Neuron (in vitro differentiated cells): Measurements from ENCODE around the gene SYT11.

Source experiments
- H2AFZ ChIP-seq: one replicate; pipeline ENCODE4 v1.6.1; 2013; ENCODE audit warnings: low read depth, mild to moderate bottlenecking, inconsistent platforms, low read length, moderate library complexity
- H3K27me3 ChIP-seq: one replicate; pipeline ENCODE4 v1.6.1; 2013; ENCODE audit warnings: low read length; ENCODE audit not compliant: insufficient read depth
- H3K36me3 ChIP-seq: one replicate; pipeline ENCODE4 v1.6.1; 2013; ENCODE audit warnings: low read length; ENCODE audit not compliant: insufficient read depth
- H3K4me1 ChIP-seq: one replicate; pipeline ENCODE4 v1.6.1; 2013; ENCODE audit warnings: low read length; ENCODE audit not compliant: insufficient read depth
- H3K4me3 ChIP-seq: 2 replicates; pipeline ENCODE4 v1.5.1; 2013; ENCODE audit warnings: mild to moderate bottlenecking, low read length, moderate library complexity
- H3K9me3 ChIP-seq: one replicate; pipeline ENCODE4 v1.6.1; 2013; ENCODE audit warnings: low read length

Gene SYT11

GRCh38 chr1:155847823-155848529, 11.4 kb upstream of the SYT11 start:
- peaks cover 67% of the 10 kb centered on the region for H3K36me3 ChIP-seq
- no peak overlapping the region for H3K4me3 ChIP-seq
- H3K9me3 ChIP-seq = peaks cover 5% of the 10 kb centered on the region
- H2AFZ ChIP-seq = no peak overlapping the region
- H3K27me3 ChIP-seq = no peaks in the 10 kb centered on the region
- no peaks in the 10 kb centered on the region for H3K4me1 ChIP-seq

GRCh38 chr1:155850345-155850744, 9.0 kb upstream of the SYT11 start:
- no peaks in the 10 kb centered on the region for H3K27me3 ChIP-seq
- H2AFZ ChIP-seq = no peak overlapping the region
- no peaks in the 10 kb centered on the region for H3K4me1 ChIP-seq
- peaks cover 5% of the 10 kb centered on the region for H3K9me3 ChIP-seq
- H3K4me3 ChIP-seq = no peak overlapping the region
- peaks cover 67% of the 10 kb centered on the region for H3K36me3 ChIP-seq

GRCh38 chr1:155856257-155856974, 3.0 kb upstream of the SYT11 start:
- H3K27me3 ChIP-seq = no peaks in the 10 kb centered on the region
- H3K4me3 ChIP-seq = peak overlapping the region; percentile 90
- H3K9me3 ChIP-seq = no peaks in the 10 kb centered on the region
- no peak overlapping the region for H2AFZ ChIP-seq
- H3K4me1 ChIP-seq = peaks cover 18% of the 10 kb centered on the region
- H3K36me3 ChIP-seq = peaks cover 35% of the 10 kb centered on the region

- peaks cover 33% of the 10 kb centered on the region for H3K36me3 ChIP-seq
- H3K27me3 ChIP-seq = no peaks in the 10 kb centered on the region
- no peaks in the 10 kb centered on the region for H3K9me3 ChIP-seq
- H3K4me3 ChIP-seq = peak within 1 kb of the TSS; percentile 90
- no peak within 1 kb of the TSS for H2AFZ ChIP-seq
- H3K4me1 ChIP-seq = peaks cover 24% of the 10 kb centered on the region
These were observed 2.1 kb upstream of the SYT11 start, which contains the start of gene GON4L for GRCh38 chr1:155856975-155857930. GON4L (minus strand) TSS chr1:155857214; CDS start chr1:155853780, 3,434 bp downstream.

GRCh38 chr1:155858800-155859233, 550 bp upstream of the SYT11 start:
- Histone ChIP-seq H3K27me3 (no peaks in the 10 kb centered on the region), H3K4me3 (peak overlapping the region; percentile 75), H3K4me1 (peaks cover 25% of the 10 kb centered on the region), H3K36me3 (peaks cover 26% of the 10 kb centered on the region), H2AFZ (peak overlapping the region; percentile 62), H3K9me3 (no peaks in the 10 kb centered on the region)

DNA sequence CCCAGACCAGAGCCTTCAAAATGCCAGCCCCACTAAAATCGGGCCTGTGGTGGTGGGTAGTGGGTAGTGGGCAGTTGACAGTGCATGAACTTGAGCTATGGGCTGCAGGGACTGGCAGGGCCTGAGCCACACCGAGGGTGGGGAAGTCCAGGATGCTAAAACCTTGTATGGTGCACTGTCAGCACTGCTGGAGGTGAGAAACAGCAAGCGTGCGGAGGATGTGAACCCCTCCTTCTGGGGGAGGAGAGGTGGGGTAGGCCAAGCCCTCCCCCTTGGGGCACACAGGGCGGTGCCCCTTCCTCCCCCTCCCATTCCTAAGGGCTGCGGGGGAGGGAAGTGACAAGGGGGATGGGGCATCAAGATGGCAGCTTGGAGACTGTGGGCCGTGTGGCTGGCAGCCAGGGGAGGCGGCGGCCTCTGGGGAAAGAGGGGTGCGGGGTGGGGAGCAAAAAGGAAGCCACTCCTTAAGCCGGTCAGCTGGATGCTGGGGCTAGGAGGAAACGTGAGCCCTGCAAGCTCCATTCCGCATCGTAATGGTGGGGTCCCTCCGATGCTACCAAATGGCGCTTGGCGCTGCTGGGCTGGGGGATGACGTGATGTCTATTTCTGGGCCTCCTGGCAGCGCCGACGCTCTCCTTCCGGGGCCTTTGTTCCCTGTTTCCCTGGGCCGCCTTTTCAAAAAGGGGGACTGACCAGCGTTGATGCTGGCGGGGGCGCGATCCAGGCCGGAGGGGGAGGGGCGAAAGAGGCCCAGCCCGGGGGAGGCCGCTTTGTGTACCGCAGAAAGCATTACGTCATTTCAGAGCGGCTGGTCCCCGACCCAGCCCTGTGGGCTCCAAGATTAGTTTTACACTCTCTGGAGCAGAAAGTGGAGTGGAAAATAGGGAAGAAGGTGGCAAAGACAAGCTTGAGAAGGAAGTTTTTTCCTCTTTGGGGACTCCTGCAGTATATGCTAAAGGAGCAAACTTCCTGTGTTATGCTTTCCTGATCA, 809 bp downstream of the SYT11 start:
- peaks cover 19% of the 10 kb centered on the region for H3K36me3 ChIP-seq
- peak overlapping the region; percentile 75 for H3K4me3 ChIP-seq
- H3K9me3 ChIP-seq = no peaks in the 10 kb centered on the region
- H2AFZ ChIP-seq = no peak overlapping the region
- H3K4me1 ChIP-seq = peaks cover 25% of the 10 kb centered on the region
- H3K27me3 ChIP-seq = no peaks in the 10 kb centered on the region

DNA sequence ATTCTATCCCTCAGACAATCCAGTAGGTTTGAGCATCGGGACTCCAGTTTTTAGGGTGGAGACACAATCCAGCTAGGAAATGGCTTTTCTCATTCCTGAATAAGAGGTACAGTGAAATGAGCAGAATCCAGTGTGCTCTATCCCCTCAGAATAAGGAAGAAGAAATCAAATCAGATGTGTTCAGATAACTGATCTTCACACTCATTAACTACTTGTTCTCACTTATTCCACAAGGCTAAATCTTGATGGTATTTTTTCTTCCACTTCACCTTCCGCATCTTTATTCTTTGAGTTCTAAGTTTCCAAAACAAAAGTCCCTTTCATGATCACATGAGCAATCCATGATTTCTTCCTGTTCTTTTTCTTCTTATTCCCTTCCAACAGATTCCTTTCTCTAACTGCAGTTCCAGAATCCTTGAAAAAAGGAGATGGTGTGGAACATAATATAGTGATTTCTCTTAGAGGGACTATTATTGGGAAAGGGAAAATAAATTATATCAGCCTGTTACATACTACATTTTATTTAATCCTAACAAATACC, 1.7 kb downstream of the SYT11 start:
- Histone ChIP-seq H3K4me1 (peaks cover 23% of the 10 kb centered on the region), H2AFZ (no peak overlapping the region), H3K36me3 (peaks cover 17% of the 10 kb centered on the region), H3K4me3 (peak overlapping the region; percentile 75), H3K9me3 (no peaks in the 10 kb centered on the region), H3K27me3 (no peaks in the 10 kb centered on the region)

GRCh38 chr1:155861896-155862295, 2.5 kb downstream of the SYT11 start:
- peaks cover 21% of the 10 kb centered on the region for H3K36me3 ChIP-seq
- no peak overlapping the region for H3K4me3 ChIP-seq
- no peaks in the 10 kb centered on the region for H3K27me3 ChIP-seq
- H3K4me1 ChIP-seq = peaks cover 19% of the 10 kb centered on the region
- H2AFZ ChIP-seq = no peak overlapping the region
- no peaks in the 10 kb centered on the region for H3K9me3 ChIP-seq

GRCh38 chr1:155864393-155864792, 5.0 kb downstream of the SYT11 start:
- Histone ChIP-seq H2AFZ (no peak overlapping the region), H3K36me3 (peaks cover 42% of the 10 kb centered on the region), H3K9me3 (no peaks in the 10 kb centered on the region), H3K4me3 (no peak overlapping the region), H3K27me3 (no peaks in the 10 kb centered on the region), H3K4me1 (peaks cover 19% of the 10 kb centered on the region)

DNA sequence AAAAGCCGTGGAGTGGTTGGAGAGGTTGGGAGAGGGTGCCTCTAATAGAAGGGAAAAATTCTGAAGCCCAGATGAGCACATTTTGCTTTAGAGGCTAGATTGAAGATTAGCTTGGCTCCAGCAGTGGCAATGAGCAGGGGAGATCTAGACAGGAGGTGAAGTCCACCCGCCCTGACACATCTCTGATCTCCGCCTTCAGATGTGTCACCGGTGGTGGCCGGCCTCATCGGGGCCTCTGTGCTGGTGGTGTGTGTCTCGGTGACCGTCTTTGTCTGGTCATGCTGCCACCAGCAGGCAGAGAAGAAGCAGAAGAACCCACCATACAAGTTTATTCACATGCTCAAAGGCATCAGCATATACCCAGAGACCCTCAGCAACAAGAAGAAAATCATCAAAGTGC, 8.4 kb downstream of the SYT11 start:
- Histone ChIP-seq H3K9me3 (no peaks in the 10 kb centered on the region), H3K4me3 (no peak overlapping the region), H3K36me3 (peaks cover 57% of the 10 kb centered on the region), H3K27me3 (no peaks in the 10 kb centered on the region), H2AFZ (no peak overlapping the region), H3K4me1 (peaks cover 12% of the 10 kb centered on the region)

GRCh38 chr1:155871390-155871789, 12.0 kb downstream of the SYT11 start:
- H2AFZ ChIP-seq = no peak overlapping the region
- peaks cover 13% of the 10 kb centered on the region for H3K4me1 ChIP-seq
- no peaks in the 10 kb centered on the region for H3K9me3 ChIP-seq
- H3K4me3 ChIP-seq = no peak overlapping the region
- H3K27me3 ChIP-seq = no peaks in the 10 kb centered on the region
- peaks cover 58% of the 10 kb centered on the region for H3K36me3 ChIP-seq

- H3K27me3 ChIP-seq = no peaks in the 10 kb centered on the region
- peaks cover 13% of the 10 kb centered on the region for H3K4me1 ChIP-seq
- peaks cover 54% of the 10 kb centered on the region for H3K36me3 ChIP-seq
- no peaks in the 10 kb centered on the region for H3K9me3 ChIP-seq
- H2AFZ ChIP-seq = no peak overlapping the region
- no peak overlapping the region for H3K4me3 ChIP-seq
These were observed 13.2 kb downstream of the SYT11 start for GRCh38 chr1:155872527-155872926.
